GM13977 (cell line): ENCODE measurements around the gene KRTAP4-8.
"Not testable (repeated sequence)": the region's sequence is repeated elsewhere in the genome, so short reads cannot be mapped to it uniquely, and the experiment has no call there.

ENCODE experiments used
- DNase-seq: peaks from one replicate; pipeline ENCODE4 v3.0.0; 2012; ENCODE audit warnings: low spot score
- CTCF ChIP-seq: IDR thresholded peaks from 2 replicates; pipeline ENCODE4 v1.5.1; 2012; ENCODE audit warnings: mild to moderate bottlenecking, control low read depth; ENCODE audit not compliant: insufficient read depth; ENCODE audit errors: extremely low read depth, missing control alignments
- in situ Hi-C: fragments of 300-500 bp; cut with MboI; formaldehyde crosslinking; loops from one replicate; pipeline ENCODE4 v1.12.0; 2022; ENCODE audit warnings: low sequenced_read_pairs, low pct_unique_long_range_greater_than_20kb, mixed read lengths, inconsistent platforms; ENCODE audit not compliant: unreplicated experiment

The KRTAP4-8 gene

GRCh38 chr17:41065829-41066624, 31.9 kb downstream of the KRTAP4-8 start, which contains the start of gene KRTAP2-4:
TSS of gene KRTAP2-4 (minus strand) at chr17:41065879. CDS start at chr17:41065845, 34 bp downstream.
- DNase-seq: no peak
- in situ Hi-C loops: no loop called here
- TF ChIP-seq CTCF: no peak

DNA sequence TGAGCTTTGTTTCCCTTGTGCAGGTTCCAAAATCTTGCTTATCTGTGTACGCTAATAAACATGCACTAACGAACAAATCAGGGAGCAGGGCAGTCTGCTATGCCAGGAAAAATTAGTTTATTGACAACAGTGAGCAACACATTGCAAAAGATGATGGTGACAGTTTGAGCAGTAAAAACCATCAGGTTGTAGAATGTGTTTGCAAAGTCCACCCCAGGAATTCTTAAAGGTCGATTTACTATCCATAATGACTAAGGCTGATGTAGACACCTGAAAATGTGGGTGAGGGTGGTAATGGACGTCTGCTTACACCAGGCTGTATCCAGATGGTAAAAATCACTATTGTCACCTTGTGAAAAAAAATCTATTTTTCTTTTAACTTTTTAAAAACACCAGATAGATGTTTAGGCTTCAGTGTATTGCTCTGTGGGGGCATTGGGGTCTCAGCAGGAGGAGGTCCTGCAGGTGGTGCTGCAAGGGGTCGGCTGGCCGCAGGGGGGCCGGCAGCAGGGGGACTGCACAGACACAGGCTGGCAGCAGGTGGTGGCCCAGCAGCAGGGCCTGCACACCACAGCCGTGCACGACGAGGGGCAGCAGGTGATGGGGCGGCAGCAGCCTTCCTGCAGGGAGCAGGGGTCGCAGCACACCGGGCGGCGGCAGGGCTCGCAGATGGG, 32.8 kb downstream of the KRTAP4-8 start:
- in situ Hi-C loops, DNase-seq: not testable (repeated sequence)

- in situ Hi-C loops: no loop called here
Observed at GRCh38 chr17:41064301-41064700, 33.6 kb downstream of the KRTAP4-8 start.

DNA sequence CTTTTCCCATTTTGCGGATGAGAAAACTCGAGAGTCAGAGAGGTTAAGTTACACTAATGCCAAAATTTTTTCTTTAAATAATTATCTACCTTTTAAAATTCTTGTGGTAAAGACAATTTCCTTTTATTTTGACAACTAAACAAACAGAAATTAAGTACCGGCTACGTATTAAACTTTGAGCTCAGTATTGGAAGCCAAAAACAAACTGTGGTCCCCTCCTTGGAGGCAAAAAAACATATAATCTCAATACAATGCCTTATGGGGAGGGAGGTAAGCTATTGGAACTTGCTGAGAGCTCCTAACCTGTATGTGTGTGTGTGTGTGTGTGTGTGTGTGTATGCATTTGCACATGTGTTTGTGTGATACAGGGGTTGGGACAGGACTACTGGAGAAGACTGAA, 34.5 kb downstream of the KRTAP4-8 start:
- DNase-seq: no peak
- in situ Hi-C loops: no loop called here
- no peak for TF ChIP-seq CTCF

More at GRCh38 chr17:41064301-41064700, 33.6 kb downstream of the KRTAP4-8 start:
- no peak for TF ChIP-seq CTCF
- no peak for DNase-seq

DNA sequence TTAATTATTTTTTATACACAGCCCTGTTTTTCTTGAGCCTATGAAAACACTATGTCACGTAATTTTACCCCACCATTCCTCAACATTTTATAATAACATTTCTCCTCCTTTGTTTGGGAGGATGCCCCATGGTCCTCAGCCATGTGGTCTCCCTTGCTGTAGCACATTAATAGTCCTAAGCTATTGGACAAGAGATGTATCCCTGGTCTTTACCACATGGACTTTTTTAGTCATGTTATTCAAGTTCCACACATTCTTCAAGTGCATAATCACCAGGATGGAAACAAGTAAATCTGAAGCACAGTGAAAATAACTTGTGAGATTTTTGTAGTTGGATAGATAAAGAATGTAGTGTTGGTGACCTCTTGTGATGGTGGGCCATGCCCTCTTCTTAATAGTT, 36.0 kb downstream of the KRTAP4-8 start:
- DNase-seq: no peak
- in situ Hi-C loops: no loop called here
- TF ChIP-seq CTCF: no peak

DNA sequence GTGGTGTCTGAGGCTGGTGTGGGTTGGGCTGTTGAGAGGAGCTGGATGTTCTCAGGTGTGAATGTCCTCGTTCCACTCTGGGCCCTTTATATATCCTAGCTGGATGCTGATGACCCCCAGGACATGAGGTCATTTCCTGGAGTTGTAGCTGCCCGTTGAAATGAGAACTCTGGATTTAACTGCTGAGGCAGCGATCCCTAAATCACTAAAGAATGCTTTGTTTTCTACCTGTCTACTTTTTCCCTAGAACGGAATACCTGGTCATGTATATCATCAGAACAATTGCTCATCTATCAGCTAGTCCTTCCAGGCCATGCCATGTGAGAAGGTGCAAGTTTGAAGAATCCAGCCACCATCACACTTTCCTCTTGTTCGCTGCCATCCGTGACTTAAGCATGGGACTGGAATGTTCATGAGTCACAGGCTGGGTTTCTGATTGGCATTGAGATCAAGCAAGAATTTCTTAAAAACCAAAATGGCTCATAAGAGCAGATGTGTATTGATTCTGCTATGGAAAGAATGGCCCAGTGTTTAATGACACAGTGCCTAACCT, 37.8 kb downstream of the KRTAP4-8 start, which contains the start of gene KRTAP2-3:
KRTAP2-3 (minus strand) TSS at position 63 of the 553 bp plus-strand sequence. CDS start 64 bp downstream, outside the sequence.
- no peak for DNase-seq

GRCh38 chr17:41059276-41060051, 38.5 kb downstream of the KRTAP4-8 start:
- not testable (repeated sequence) for DNase-seq

More for the DNA sequence above, 37.8 kb downstream of the KRTAP4-8 start, which contains the start of gene KRTAP2-3:
- in situ Hi-C loops: no loop called here
- TF ChIP-seq CTCF: no peak

More at GRCh38 chr17:41059276-41060051, 38.5 kb downstream of the KRTAP4-8 start:
- in situ Hi-C loops: not testable (repeated sequence)
